ENCODE results near the gene ZSCAN20.
"Not testable (repeated sequence)": the region's sequence is repeated elsewhere in the genome, so short reads cannot be mapped to it uniquely, and the experiment has no call there.

Gene ZSCAN20

GRCh38 chr1:33508151-33508550 lies 35.7 kb downstream of the ZSCAN20 start:
- Histone ChIP-seq H4K20me1 (ENCODE audit: control insufficient read depth, insufficient read depth, low read depth, low read length) (no peaks in the 10 kb centered on the region), H3K27ac (ENCODE audit: low read depth, low read length) (no peak overlapping the region), H3K27me3 (ENCODE audit: control insufficient read depth, low read length) (no peaks in the 10 kb centered on the region), H3K36me3 (ENCODE audit: control insufficient read depth, low read length) (no peaks in the 10 kb centered on the region), H3K9me3 (ENCODE audit: control insufficient read depth, insufficient read depth, low read length) (no peaks in the 10 kb centered on the region), H3K4me2 (ENCODE audit: low read length) (no peak overlapping the region), H3F3A (ENCODE audit: control insufficient read depth, insufficient read depth) (no peaks in the 10 kb centered on the region), H3K9me2 (replicated peaks; ENCODE audit: control insufficient read depth, low read length) (no peaks in the 10 kb centered on the region), H3K4me1 (ENCODE audit: control insufficient read depth, low read length) (no peaks in the 10 kb centered on the region), H3K79me2 (ENCODE audit: control insufficient read depth, low read length) (no peaks in the 10 kb centered on the region), H3K4me3 (ENCODE audit: low read length) (no peak overlapping the region)
- TF ChIP-seq EZH2phosphoT487 (IDR thresholded peaks at IDR 0.05; ENCODE audit: borderline replicate concordance, low read length) (no peak), CTCF (IDR thresholded peaks at IDR 0.05; ENCODE audit: low read depth, low read length, poor library complexity, severe bottlenecking) (no peak)

DNA sequence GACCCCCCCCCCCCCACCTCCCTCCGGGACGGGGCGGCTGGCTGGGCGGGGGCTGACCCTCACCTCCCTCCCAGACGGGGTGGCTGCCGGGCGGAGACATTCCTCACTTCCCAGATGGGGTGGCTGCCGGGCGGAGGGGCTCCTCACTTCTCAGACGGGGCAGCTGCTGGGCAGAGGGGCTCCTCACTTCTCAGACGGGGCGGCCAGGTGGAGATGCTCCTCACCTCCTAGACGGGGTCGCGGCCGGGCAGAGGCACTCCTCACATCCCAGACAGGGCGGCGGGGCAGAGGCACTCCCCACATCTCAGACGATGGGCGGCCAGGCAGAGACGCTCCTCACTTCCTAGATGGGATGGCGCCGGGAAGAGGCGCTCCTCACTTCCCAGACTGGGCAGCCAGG lies 36.8 kb downstream of the ZSCAN20 start:
- H3K27ac ChIP-seq (ENCODE audit: low read depth, low read length); H3K4me2 ChIP-seq (ENCODE audit: low read length); H3K9me3 ChIP-seq (ENCODE audit: control insufficient read depth, insufficient read depth, low read length); H4K20me1 ChIP-seq (ENCODE audit: control insufficient read depth, insufficient read depth, low read depth, low read length); H3K4me1 ChIP-seq (ENCODE audit: control insufficient read depth, low read length); H3K27me3 ChIP-seq (ENCODE audit: control insufficient read depth, low read length); H3F3A ChIP-seq (ENCODE audit: control insufficient read depth, insufficient read depth); H3K9me2 ChIP-seq (replicated peaks; ENCODE audit: control insufficient read depth, low read length); H3K79me2 ChIP-seq (ENCODE audit: control insufficient read depth, low read length); H3K36me3 ChIP-seq (ENCODE audit: control insufficient read depth, low read length); H3K4me3 ChIP-seq (ENCODE audit: low read length): not testable (repeated sequence)

GRCh38 chr1:33512226-33513011 lies 40.0 kb downstream of the ZSCAN20 start:
- no peaks in the 10 kb centered on the region for H3K4me1 ChIP-seq (ENCODE audit: control insufficient read depth, low read length)
- no peak overlapping the region for H3K4me2 ChIP-seq (ENCODE audit: low read length)
- no peaks in the 10 kb centered on the region for H3K79me2 ChIP-seq (ENCODE audit: control insufficient read depth, low read length)
- TF ChIP-seq EZH2phosphoT487 (IDR thresholded peaks at IDR 0.05; ENCODE audit: borderline replicate concordance, low read length) (no peak), CTCF (IDR thresholded peaks at IDR 0.05; ENCODE audit: low read depth, low read length, poor library complexity, severe bottlenecking) (no peak)
- H4K20me1 ChIP-seq (ENCODE audit: control insufficient read depth, insufficient read depth, low read depth, low read length), result no peaks in the 10 kb centered on the region
- H3K27ac ChIP-seq (ENCODE audit: low read depth, low read length), result no peak overlapping the region
- H3K9me3 ChIP-seq (ENCODE audit: control insufficient read depth, insufficient read depth, low read length), result no peaks in the 10 kb centered on the region
- H3K9me2 ChIP-seq (replicated peaks; ENCODE audit: control insufficient read depth, low read length), result no peaks in the 10 kb centered on the region
- no peak overlapping the region for H3K4me3 ChIP-seq (ENCODE audit: low read length)
- no peaks in the 10 kb centered on the region for H3K36me3 ChIP-seq (ENCODE audit: control insufficient read depth, low read length)
- H3K27me3 ChIP-seq (ENCODE audit: control insufficient read depth, low read length), result no peaks in the 10 kb centered on the region
- H3F3A ChIP-seq (ENCODE audit: control insufficient read depth, insufficient read depth), result no peaks in the 10 kb centered on the region

GRCh38 chr1:33515112-33515511 lies 42.7 kb downstream of the ZSCAN20 start:
- TF ChIP-seq EZH2phosphoT487 (IDR thresholded peaks at IDR 0.05; ENCODE audit: borderline replicate concordance, low read length) (no peak), CTCF (IDR thresholded peaks at IDR 0.05; ENCODE audit: low read depth, low read length, poor library complexity, severe bottlenecking) (no peak)
- no peaks in the 10 kb centered on the region for H3K27me3 ChIP-seq (ENCODE audit: control insufficient read depth, low read length)
- H4K20me1 ChIP-seq (ENCODE audit: control insufficient read depth, insufficient read depth, low read depth, low read length), result no peaks in the 10 kb centered on the region
- H3K4me1 ChIP-seq (ENCODE audit: control insufficient read depth, low read length), result no peaks in the 10 kb centered on the region
- H3K4me3 ChIP-seq (ENCODE audit: low read length), result no peak overlapping the region
- no peaks in the 10 kb centered on the region for H3K9me3 ChIP-seq (ENCODE audit: control insufficient read depth, insufficient read depth, low read length)
- H3K27ac ChIP-seq (ENCODE audit: low read depth, low read length), result no peak overlapping the region
- H3K36me3 ChIP-seq (ENCODE audit: control insufficient read depth, low read length), result no peaks in the 10 kb centered on the region
- no peaks in the 10 kb centered on the region for H3K79me2 ChIP-seq (ENCODE audit: control insufficient read depth, low read length)
- H3K4me2 ChIP-seq (ENCODE audit: low read length), result no peak overlapping the region
- no peaks in the 10 kb centered on the region for H3K9me2 ChIP-seq (replicated peaks; ENCODE audit: control insufficient read depth, low read length)
- H3F3A ChIP-seq (ENCODE audit: control insufficient read depth, insufficient read depth), result no peaks in the 10 kb centered on the region
